GM19324 (cell line): ENCODE measurements around the gene AEBP1.

Source experiments
- ATAC-seq: cut with Tn5 transposase; IDR thresholded peaks from one replicate; pipeline ENCODE4 v1.9.1; 2021; ENCODE audit warnings: mild to moderate bottlenecking, moderate library complexity; ENCODE audit not compliant: unreplicated experiment, low FRiP score

The AEBP1 gene

DNA sequence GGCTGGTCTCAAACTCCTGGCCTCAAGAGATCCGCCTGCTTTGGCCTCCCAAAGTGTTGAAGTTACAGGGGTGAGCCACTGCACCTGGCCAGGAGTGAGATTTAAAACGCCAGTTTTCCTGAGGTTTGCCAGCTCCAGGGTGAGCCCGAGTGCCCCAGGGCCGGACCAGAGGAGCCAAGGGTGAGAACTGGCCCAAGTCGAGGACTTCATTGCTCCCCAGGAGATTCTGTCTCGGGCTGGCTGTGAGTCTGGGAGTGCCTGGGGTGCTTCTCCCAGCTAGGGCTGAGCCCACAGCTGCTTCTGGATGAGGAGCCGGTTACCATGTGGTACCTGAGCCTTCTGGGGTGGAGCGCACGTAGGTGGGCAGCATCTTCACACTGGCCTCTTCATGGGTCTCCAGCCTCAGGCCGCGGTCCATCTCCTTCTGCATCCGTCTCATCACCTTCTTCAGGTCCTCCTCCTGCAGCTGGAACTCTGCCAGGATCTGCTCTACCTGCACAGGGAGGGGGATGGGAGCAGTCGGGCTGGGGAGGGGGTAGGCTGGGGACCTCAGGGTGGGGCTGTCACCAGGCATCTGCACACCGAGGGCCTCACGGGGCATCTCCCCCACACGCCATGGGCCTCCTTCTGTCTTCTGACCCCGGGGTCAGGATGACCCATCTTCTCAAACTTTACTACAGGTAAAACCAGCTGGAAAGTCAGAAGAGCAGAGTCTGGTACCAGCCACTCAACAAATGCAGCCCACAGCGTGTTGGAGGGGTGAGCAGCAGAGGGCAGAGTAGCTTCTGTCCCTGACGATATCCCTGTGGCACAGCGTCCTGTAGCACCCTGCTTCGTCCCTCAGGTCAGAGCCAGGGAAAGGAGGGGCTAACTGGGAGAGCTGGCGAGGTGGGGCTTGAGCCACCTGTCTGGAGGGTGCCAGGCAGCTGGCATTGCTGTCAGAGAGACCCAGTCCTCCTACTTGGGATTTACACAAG, 49.1 kb downstream of the AEBP1 start:
- no peak for ATAC-seq

DNA sequence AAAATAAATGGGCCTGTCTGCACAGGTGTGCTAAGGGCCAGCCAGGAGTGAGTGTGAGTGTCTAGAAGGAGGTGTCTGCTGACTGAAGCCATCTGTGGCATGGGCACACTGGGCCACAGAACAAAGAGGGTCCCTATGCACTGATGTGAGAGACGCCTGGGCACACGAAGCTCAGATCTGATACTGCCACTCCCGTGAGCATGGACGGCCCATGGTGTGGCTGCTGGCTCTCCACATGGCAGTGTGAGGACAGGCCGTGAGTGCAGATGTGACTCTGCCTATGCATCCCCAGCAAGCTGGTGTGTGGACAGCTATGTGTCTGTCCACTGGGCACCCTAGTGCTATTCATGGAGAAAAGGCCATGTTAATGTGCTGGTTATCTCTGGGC, 49.8 kb downstream of the AEBP1 start:
- no peak for ATAC-seq

GRCh38 chr7:44154703-44155102, 50.6 kb downstream of the AEBP1 start:
- ATAC-seq, result no peak

DNA sequence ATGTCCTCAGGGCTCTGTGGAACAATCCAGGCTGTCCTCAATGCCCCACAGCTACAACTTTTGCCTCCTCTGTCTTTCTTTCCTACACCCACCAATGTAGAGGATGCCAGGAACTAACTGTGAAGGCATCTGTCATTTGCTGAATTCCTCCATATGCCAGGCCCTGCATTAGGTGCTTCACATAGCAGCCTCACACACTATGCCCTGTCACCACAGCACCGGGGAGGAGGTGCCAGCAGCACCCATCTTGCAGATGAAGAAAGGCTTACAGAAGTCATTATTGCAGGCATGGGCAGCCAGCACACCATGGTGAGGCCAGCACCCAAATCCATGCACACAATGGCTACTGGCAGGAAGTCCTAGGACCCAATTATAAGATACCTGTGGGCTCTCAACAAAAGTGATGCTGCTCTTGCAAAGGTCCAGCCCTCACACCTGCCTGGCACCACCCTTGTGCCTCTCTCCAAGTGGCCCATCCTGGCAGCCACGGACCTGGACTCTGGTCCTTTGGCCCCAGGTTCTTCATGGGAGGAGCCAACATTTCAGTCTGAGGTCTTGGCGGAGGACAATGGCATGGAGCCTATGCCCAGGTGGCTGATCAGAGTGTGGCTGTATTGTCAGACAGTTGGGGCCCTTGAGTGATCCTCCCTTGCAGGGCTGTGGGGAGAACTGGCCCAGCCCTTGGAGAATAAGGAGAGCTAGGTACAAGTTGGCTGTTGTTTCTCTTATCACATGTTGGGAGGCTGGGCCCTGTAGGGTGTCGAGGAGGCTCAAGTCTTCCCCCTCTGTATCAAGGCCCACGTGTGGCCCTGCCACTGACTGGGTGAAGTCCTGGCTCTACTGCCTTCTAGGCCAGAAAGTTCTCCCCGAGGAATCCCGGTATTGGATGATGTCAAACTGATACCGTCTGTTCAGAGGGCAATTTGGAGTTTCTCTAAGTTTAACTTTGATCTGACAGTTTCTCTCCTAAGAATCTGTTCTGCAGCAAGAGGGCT, 51.3 kb downstream of the AEBP1 start:
- ATAC-seq, result no peak

DNA sequence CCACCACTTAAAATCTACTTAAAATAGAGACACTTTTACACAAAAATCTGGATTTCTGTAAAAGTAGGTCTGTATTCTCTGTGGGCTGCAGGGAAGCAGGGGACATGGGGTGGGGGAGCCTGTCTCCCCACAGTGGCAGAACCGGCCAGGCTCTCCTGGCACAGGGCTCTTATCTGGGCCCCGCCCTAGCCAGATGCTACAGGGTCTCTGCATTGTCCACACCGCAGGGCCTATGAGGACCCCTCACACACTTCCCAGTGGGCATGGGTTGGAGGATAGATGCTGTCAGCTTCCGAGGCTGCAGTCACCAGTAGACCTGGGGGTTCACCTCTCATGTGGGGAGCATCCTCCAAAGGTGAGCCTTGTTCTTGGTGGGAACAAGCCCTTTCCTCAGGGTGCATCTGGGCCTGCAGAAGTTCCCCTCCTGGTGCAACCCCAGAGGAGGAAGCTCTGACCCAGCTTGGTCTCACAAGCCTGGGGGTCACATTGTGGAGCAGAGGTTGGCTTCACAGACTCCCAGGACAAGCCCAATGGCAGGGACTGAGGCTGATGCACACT, 52.4 kb downstream of the AEBP1 start:
- ATAC-seq, result no peak

DNA sequence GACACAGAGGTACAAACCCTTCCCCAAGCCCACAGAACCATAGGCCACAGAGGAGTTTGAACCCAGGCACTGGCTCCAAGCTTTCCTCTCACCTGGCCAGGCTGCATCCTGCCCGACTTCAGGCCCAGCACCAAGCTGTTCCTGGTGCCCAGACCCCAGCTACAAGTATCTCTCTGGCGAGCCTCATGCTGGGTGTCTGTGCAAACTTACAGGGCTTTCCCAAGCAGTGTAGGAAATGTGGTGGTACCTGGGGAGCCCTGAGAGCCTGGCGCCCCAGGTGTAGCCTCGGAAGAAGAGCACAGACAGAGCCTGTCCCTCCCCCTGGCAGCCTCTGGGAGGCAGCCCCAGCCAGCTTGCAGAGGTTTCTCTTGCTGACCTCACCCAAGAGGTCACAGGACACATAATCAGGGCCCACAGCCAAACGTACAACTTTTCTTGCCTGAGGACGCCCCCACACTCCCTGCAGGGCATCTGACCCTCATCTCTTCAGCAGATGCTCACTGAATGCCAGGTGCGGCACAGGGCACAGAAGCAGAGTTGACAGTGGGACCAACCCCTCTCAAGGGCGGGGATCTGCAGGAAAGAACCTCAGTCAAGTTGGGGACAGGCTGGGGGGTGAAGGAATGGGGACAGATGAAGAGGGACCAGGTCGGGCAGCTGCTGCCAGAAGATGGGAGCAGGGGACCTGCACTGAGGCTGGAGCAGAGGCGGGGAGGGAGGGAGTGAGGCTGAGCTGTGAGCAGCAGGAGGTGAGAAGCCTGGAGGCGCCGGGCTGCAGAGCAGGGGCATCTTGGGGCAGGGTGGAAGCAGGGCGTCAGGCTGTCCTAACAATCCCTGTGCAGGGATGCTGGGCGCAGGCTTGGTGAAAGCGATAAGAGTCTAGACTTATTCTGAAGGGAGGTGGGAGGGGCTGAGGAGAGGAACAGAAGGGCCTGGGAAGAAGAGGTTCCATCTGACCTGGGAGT, 53.3 kb downstream of the AEBP1 start:
- ATAC-seq, result no peak

DNA sequence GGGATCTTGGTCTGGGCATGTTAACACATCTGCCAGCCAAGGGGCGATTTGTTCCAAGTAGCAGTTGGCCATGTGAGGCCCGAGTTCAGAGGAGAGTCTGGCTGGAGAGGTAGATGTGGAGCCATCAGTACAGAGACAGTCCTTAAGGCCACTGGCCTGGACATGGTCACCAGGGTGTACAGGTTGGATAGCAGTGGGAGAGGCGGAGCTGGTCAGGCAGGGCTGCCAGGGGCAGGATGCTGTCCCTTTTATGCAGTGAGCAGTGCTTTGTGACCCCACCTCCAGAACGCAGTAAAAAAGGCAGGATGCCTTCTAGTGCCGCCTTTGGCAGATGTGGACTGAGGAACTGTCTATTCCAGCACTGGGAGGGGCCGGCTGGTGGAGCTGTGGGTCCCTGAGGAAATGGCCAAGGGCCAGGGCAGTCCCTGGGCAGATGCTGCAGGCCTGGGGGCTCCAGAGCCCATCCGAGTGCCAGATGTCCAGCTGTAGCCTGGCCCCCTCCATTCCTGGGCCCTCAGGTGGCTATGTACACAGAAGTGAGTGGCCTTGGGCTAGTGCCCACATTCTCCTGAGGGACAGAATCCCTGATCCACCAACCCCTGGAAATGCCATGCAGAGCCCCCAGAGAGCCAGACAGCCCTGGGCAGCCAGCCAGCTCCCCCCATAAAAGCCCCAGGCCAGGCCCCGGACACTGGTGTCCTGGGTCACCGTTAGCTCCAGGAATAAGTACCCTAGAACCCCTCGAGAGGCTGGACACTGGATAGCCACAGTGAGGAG, 54.1 kb downstream of the AEBP1 start:
- no peak for ATAC-seq

- no peak for ATAC-seq
Observed at GRCh38 chr7:44158873-44159631, 54.9 kb downstream of the AEBP1 start.

GRCh38 chr7:44159824-44160630, 55.9 kb downstream of the AEBP1 start:
- no peak for ATAC-seq

DNA sequence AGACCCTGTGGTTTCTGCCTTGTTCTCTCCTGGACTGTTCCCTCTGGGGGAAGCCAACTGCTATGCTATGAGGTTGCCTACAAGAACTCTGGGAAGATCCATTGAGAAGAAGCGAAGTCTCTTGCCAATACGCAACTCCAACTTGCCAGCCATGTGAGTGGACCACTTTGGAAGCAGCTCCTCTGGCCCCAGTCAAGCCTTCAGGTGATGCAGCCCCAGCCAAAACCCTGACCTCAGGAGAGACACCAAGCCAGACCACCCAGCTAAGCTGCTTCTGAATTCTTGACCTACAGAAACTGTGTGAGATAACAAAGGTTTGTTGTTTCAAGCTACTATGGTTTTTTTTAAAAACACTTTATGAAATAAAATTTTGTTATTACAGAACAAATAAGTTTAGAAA, 57.2 kb downstream of the AEBP1 start:
- no peak for ATAC-seq

DNA sequence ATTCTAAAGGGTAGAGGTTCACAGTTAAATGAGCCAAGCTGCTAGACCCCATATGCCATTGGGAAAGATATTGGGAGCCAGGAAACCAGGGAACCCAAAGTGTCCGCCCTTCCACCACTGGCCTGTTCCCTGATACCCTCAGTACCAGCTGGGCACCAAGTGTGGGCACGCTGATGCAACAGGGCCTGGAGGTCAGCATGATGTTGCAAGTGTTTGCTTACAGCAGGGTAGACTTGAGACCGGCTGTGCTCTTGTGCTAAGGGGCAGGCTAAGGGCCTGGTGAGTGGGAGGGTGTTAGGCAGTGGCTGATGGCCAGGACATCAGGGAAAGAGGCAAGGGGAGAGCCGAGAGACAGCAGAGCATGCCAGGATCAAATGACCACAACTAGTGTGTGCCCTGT, 58.0 kb downstream of the AEBP1 start:
- ATAC-seq, result no peak

DNA sequence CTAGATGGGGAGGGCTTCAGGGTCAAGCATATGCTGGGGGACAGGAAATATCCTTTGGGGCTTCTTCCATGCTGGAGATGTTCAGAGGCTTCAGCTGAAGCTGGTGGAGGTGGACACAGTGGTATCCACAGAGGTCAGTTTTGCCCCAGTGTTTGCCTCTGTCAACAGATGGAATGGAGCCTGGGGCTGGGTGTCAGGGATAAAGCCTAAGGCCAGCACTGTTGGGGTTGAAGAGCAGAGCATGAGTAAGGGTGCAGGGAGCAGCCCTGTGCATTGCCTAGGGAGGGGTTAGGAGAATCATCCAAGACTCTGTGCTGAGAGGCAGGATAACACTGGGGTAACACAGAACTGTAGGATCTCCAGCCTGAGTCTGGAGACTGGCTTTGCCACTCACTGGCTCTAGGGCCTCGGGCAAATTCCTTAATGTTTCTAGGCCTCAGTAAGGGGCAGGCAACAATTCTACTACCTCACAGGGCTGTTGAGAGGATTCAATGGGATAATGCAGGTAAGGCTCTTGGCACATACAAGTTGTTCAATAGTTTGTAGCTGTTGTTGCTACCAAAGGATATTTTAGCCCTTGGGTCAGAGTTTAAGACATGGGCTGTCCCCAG, 58.7 kb downstream of the AEBP1 start:
- ATAC-seq, result no peak

GRCh38 chr7:44163591-44163990, 59.4 kb downstream of the AEBP1 start:
- ATAC-seq, result no peak
